DND-41 (cell line): ENCODE results near the gene MFSD6.

Experiments used
- EZH2 ChIP-seq: IDR thresholded peaks from 3 replicates; pipeline ENCODE4 v1.6.1; 2012; ENCODE audit warnings: borderline replicate concordance, low read depth, mild to moderate bottlenecking, moderate library complexity, low read length, inconsistent platforms; ENCODE audit not compliant: severe bottlenecking
- TF ChIP-seq, protein P1 (sequence below): IDR thresholded peaks from 2 replicates; pipeline ENCODE4 v1.5.1; 2012; ENCODE audit warnings: borderline replicate concordance, low read length, moderate library complexity, mild to moderate bottlenecking; ENCODE audit not compliant: poor library complexity, severe bottlenecking; ENCODE audit errors: extremely low read depth

DNA sequence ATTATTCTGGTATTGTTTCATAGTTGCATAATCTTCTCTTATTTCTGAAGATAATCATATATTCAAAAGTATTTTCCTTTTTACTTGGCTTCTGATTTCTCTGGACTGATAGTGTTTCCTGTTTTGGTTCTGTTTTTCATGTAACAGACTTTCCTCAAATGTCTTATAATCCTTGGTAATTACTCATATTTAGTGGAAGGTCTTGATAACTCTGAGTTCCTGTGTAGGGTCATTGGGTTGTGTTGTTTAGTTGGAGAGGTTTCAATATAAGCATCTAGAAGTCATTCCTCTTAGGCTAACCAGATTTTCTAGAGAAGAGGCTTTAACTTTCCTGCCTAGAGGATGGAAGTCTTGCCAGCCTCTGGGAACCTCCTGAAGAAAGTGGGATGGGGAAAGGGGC, 23.8 kb downstream of the MFSD6 start:
- TF ChIP-seq, protein P1, sequence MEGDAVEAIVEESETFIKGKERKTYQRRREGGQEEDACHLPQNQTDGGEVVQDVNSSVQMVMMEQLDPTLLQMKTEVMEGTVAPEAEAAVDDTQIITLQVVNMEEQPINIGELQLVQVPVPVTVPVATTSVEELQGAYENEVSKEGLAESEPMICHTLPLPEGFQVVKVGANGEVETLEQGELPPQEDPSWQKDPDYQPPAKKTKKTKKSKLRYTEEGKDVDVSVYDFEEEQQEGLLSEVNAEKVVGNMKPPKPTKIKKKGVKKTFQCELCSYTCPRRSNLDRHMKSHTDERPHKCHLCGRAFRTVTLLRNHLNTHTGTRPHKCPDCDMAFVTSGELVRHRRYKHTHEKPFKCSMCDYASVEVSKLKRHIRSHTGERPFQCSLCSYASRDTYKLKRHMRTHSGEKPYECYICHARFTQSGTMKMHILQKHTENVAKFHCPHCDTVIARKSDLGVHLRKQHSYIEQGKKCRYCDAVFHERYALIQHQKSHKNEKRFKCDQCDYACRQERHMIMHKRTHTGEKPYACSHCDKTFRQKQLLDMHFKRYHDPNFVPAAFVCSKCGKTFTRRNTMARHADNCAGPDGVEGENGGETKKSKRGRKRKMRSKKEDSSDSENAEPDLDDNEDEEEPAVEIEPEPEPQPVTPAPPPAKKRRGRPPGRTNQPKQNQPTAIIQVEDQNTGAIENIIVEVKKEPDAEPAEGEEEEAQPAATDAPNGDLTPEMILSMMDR = no peak
- TF ChIP-seq EZH2 = no peak
